CD4-positive, alpha-beta memory T cell (primary cell): ENCODE results near the gene MBTD1. TPM values are rescaled to one million over a fixed set of nuclear protein-coding genes. Genes with fewer than 3 reads are reported as not detected.
A peak's percentile ranks its signal among the peaks of the same experiment; 100 is the strongest.
"Not testable (repeated sequence)": the region's sequence is repeated elsewhere in the genome, so short reads cannot be mapped to it uniquely, and the experiment has no call there.

Source experiments
- CTCF ChIA-PET: fragments of 350-600 bp; sonication (Branson Sonifier 250); formaldehyde crosslinking; loops from one replicate; lab custom pipeline; 2021; ENCODE audit warnings: inconsistent platforms; ENCODE audit not compliant: partially characterized antibody; lab: Charles Lee
- POLR2A ChIA-PET: fragments of 350-600 bp; sonication (Branson Sonifier 250); formaldehyde crosslinking; loops from one replicate; lab custom pipeline; 2021; ENCODE audit not compliant: partially characterized antibody; lab: Charles Lee
- DNase-seq, 5 donors: peaks; one replicate each; pipeline versions ENCODE4 v3.0.0 to v3.0.0-alpha.2; 2020 to 2022; ENCODE audit warnings: mixed read lengths in 1 of 5
- H3K27ac ChIP-seq: one replicate; pipeline ENCODE4 v1.7.0; 2013; ENCODE audit warnings: low read depth, low read length
- H3K27me3 ChIP-seq: 2 replicates; pipeline ENCODE4 v1.7.0; 2013; ENCODE audit warnings: mild to moderate bottlenecking, low read length, moderate library complexity; ENCODE audit not compliant: insufficient read depth
- H3K36me3 ChIP-seq: 2 replicates; pipeline ENCODE4 v1.7.0; 2013; ENCODE audit warnings: mild to moderate bottlenecking, low read length, moderate library complexity; ENCODE audit not compliant: insufficient read depth
- H3K4me1 ChIP-seq: 2 replicates; pipeline ENCODE4 v1.7.0; 2013; ENCODE audit warnings: mild to moderate bottlenecking, low read length, moderate library complexity; ENCODE audit not compliant: insufficient read depth
- H3K4me3 ChIP-seq, 2 donors: one replicate each; pipeline ENCODE4 v1.7.0; 2013; ENCODE audit warnings: low read length in 2 of 2, mild to moderate bottlenecking in 1 of 2
- H3K9me3 ChIP-seq, 2 donors: one replicate each; pipeline ENCODE4 v1.7.0; 2013; ENCODE audit warnings: low read length in 2 of 2, control low read depth in 1 of 2; ENCODE audit not compliant: control insufficient read depth in 1 of 2
- H3K27ac Mint-ChIP-seq, 7 donors: one replicate each; pipeline ENCODE4 v1.8.0; 2020 to 2021; ENCODE audit warnings: mixed read lengths in 7 of 7, mild to moderate bottlenecking in 6 of 7, inconsistent platforms in 3 of 7, moderate library complexity in 3 of 7
- H3K27me3 Mint-ChIP-seq, 2 donors: one replicate each; pipeline ENCODE4 v1.8.0; 2020 to 2021; ENCODE audit warnings: mixed read lengths in 2 of 2
- H3K36me3 Mint-ChIP-seq, 2 donors: one replicate each; pipeline ENCODE4 v1.8.0; 2020 to 2021; ENCODE audit warnings: mixed read lengths in 2 of 2, inconsistent platforms in 1 of 2, mild to moderate bottlenecking in 1 of 2
- H3K4me1 Mint-ChIP-seq, 4 donors: one replicate each; pipeline ENCODE4 v1.8.0; 2020 to 2021; ENCODE audit warnings: mixed read lengths in 4 of 4, mild to moderate bottlenecking in 1 of 4
- H3K4me3 Mint-ChIP-seq, 8 donors: one replicate each; pipeline ENCODE4 v1.8.0; 2020 to 2021; ENCODE audit warnings: mixed read lengths in 8 of 8, mild to moderate bottlenecking in 7 of 8, moderate library complexity in 6 of 8, inconsistent platforms in 3 of 8
- H3K9me3 Mint-ChIP-seq, 8 donors: one replicate each; pipeline ENCODE4 v1.8.0; 2020 to 2021; ENCODE audit warnings: mixed read lengths in 8 of 8, mild to moderate bottlenecking in 5 of 8, inconsistent platforms in 3 of 8, moderate library complexity in 1 of 8
- intact Hi-C: fragments of 100-400 bp; cut with micrococcal nuclease; formaldehyde crosslinking; loops from one replicate; pipeline ENCODE4 v1.15.1; 2023
- polyA plus RNA-seq, 2 donors: library from polyadenylated mRNA; unstranded; fragments of 300-500 nt; fragmentation: Illumina TruSeq; gene quantifications; one replicate each; pipeline ENCODE4 v1.2.3, GENCODE V29; 2021
- total RNA-seq, 2 experiments: library from RNA; stranded (reverse); gene quantifications; one replicate each; pipeline ENCODE4 v1.2.3, GENCODE V29; 2021

Gene MBTD1
- total and polyA plus RNA-seq, 4 experiments from 2014 or later = 3.6 to 30.0 (median 17.4) TPM

GRCh38 chr17:51287412-51287811, 27.6 kb upstream of the MBTD1 start:
- no peaks in the 10 kb centered on the region for H3K27me3 ChIP-seq
- Mint-ChIP-seq H3K4me1 (peaks cover 3 to 8% (median 6%) of the 10 kb centered on the region in 4 donors), H3K4me3 (no peak overlapping the region), H3K9me3 (no peaks in the 10 kb centered on the region), H3K27ac (peak overlapping the region in 3 of 7 donors; percentile 11 to 60 (median 13)), H3K27me3 (no peaks in the 10 kb centered on the region), H3K36me3 (peaks cover 61 to 87% of the 10 kb centered on the region in 2 donors)
- CTCF ChIA-PET = no interaction called here
- no peak for DNase-seq
- H3K36me3 ChIP-seq = peaks cover 64% of the 10 kb centered on the region
- H3K27ac ChIP-seq = no peak overlapping the region
- POLR2A ChIA-PET = no interaction called here
- H3K9me3 ChIP-seq = no peaks in the 10 kb centered on the region
- no peak overlapping the region for H3K4me3 ChIP-seq
- no peaks in the 10 kb centered on the region for H3K4me1 ChIP-seq
- intact Hi-C loops = no loop called here

DNA sequence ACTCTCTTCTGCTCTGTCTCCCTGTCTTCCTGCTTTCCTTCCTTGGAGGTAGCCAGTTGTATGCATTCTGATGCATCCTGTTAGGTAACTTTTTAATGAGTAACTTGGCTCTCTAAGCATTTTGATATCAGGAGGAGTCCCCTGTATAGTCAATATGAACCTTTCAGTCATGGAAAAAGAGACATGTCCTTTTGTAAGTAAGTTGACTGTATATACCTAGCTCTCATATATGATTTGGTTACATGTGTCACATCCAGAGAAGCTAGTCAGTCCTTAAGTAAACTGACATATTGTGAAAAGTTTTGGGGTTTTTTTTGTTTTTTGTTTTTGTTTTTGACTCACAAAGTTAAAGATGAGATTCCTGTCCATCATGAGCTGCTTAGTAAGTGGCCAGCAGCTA, 19.3 kb upstream of the MBTD1 start:
- Mint-ChIP-seq H3K27ac (peak overlapping the region in 1 of 7 donors; percentile 37), H3K4me3 (no peak overlapping the region), H3K27me3 (no peaks in the 10 kb centered on the region), H3K9me3 (no peaks in the 10 kb centered on the region), H3K4me1 (peaks cover under 1 to 8% (median 3%) of the 10 kb centered on the region in 4 donors), H3K36me3 (peaks cover 62 to 82% of the 10 kb centered on the region in 2 donors)
- no peak overlapping the region for H3K27ac ChIP-seq
- H3K27me3 ChIP-seq = no peaks in the 10 kb centered on the region
- H3K4me1 ChIP-seq = no peaks in the 10 kb centered on the region
- ChIA-PET CTCF (no interaction called here), POLR2A (no interaction called here)
- peaks cover 48% of the 10 kb centered on the region for H3K36me3 ChIP-seq
- intact Hi-C loops = no loop called here
- H3K9me3 ChIP-seq = no peaks in the 10 kb centered on the region
- DNase-seq = no peak
- no peak overlapping the region for H3K4me3 ChIP-seq

- Mint-ChIP-seq H3K4me1 (peaks cover 16 to 32% (median 26%) of the 10 kb centered on the region in 4 donors), H3K27me3 (no peaks in the 10 kb centered on the region), H3K9me3 (no peaks in the 10 kb centered on the region), H3K27ac (no peak overlapping the region), H3K36me3 (peaks cover 66 to 84% of the 10 kb centered on the region in 2 donors), H3K4me3 (no peak overlapping the region)
- Histone ChIP-seq H3K36me3 (peaks cover 59% of the 10 kb centered on the region), H3K4me1 (peaks cover 5% of the 10 kb centered on the region), H3K27ac (no peak overlapping the region), H3K9me3 (no peaks in the 10 kb centered on the region), H3K4me3 (no peak overlapping the region), H3K27me3 (no peaks in the 10 kb centered on the region)
- intact Hi-C loops = no loop called here
- ChIA-PET CTCF (no interaction called here), POLR2A (no interaction called here)
- no peak for DNase-seq
These were observed 15.5 kb upstream of the MBTD1 start for GRCh38 chr17:51275381-51275780.

- DNase-seq = no peak
- ChIA-PET POLR2A (no interaction called here), CTCF (interaction anchor here (1.1 kb wide), 1 partner anchor 9 kb away, joined by 3 read pairs; no protein-coding TSS in a partner anchor)
- peaks cover 68 to 79% of the 10 kb centered on the region in 2 donors for H3K36me3 Mint-ChIP-seq
- intact Hi-C loops = no loop called here
- H3K9me3 Mint-ChIP-seq = peaks cover 0 to 3% (median 0%) of the 10 kb centered on the region in 8 donors
- no peak overlapping the region for H3K4me3 Mint-ChIP-seq
- Histone ChIP-seq H3K27ac (no peak overlapping the region), H3K4me1 (peaks cover 8% of the 10 kb centered on the region), H3K27me3 (no peaks in the 10 kb centered on the region), H3K36me3 (peaks cover 65% of the 10 kb centered on the region), H3K4me3 (no peak overlapping the region), H3K9me3 (no peaks in the 10 kb centered on the region)
- no peaks in the 10 kb centered on the region for H3K27me3 Mint-ChIP-seq
- H3K4me1 Mint-ChIP-seq = peaks cover 22 to 42% (median 31%) of the 10 kb centered on the region in 4 donors
- H3K27ac Mint-ChIP-seq = peak overlapping the region in 1 of 7 donors; percentile 2
These were observed 13.0 kb upstream of the MBTD1 start for GRCh38 chr17:51272812-51273211.

DNA sequence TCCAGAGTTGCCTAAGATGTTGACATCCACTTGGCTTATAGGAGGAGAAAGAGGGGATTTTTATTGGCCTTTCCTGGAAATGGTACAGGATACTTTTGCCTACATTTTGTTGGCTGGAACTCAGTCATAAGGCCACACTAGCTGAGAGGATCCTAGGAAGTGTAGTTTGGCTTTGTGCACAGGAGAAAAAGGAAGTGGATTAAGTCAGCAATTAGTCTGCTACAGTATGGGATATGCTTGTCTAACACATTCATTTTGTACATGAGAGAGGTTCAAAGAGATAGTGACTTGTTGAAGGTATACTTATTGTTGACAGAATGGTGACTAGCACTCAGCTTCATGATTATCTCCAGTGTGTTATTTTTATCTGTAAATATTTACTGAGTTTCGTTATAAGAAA, 10.8 kb upstream of the MBTD1 start:
- H3K36me3 Mint-ChIP-seq = peaks cover 66 to 77% of the 10 kb centered on the region in 2 donors
- Histone ChIP-seq H3K9me3 (no peaks in the 10 kb centered on the region), H3K4me3 (no peak overlapping the region), H3K36me3 (peaks cover 68% of the 10 kb centered on the region), H3K27ac (no peak overlapping the region), H3K4me1 (peaks cover 8% of the 10 kb centered on the region), H3K27me3 (no peaks in the 10 kb centered on the region)
- CTCF ChIA-PET = interaction anchor here (1.3 kb wide), 1 partner anchor 11 kb away, joined by 3 read pairs; no protein-coding TSS in a partner anchor
- intact Hi-C loops = no loop called here
- POLR2A ChIA-PET = no interaction called here
- no peak overlapping the region for H3K4me3 Mint-ChIP-seq
- H3K27ac Mint-ChIP-seq = peak overlapping the region in 2 of 7 donors; percentile 19 to 83
- no peaks in the 10 kb centered on the region for H3K27me3 Mint-ChIP-seq
- DNase-seq = no peak
- H3K9me3 Mint-ChIP-seq = peaks cover 0 to 3% (median 0%) of the 10 kb centered on the region in 8 donors
- H3K4me1 Mint-ChIP-seq = peaks cover 27 to 56% (median 36%) of the 10 kb centered on the region in 4 donors

GRCh38 chr17:51269991-51270390, 10.1 kb upstream of the MBTD1 start:
- Histone ChIP-seq H3K4me3 (no peak overlapping the region), H3K36me3 (peaks cover 65% of the 10 kb centered on the region), H3K27me3 (no peaks in the 10 kb centered on the region), H3K4me1 (peaks cover 8% of the 10 kb centered on the region), H3K9me3 (no peaks in the 10 kb centered on the region), H3K27ac (no peak overlapping the region)
- POLR2A ChIA-PET = interaction anchor here (0.6 to 1.4 kb wide), 2 partner anchors 9 to 19 kb away, joined by 3 to 4 read pairs; partner anchors contain the start of gene UTP18
- H3K4me3 Mint-ChIP-seq = no peak overlapping the region
- peak overlapping the region in 1 of 7 donors; percentile 19 for H3K27ac Mint-ChIP-seq
- no peak for DNase-seq
- peaks cover 0 to 3% (median 0%) of the 10 kb centered on the region in 8 donors for H3K9me3 Mint-ChIP-seq
- no peaks in the 10 kb centered on the region for H3K27me3 Mint-ChIP-seq
- intact Hi-C loops = no loop called here
- CTCF ChIA-PET = no interaction called here
- peaks cover 65 to 74% of the 10 kb centered on the region in 2 donors for H3K36me3 Mint-ChIP-seq
- H3K4me1 Mint-ChIP-seq = peaks cover 28 to 57% (median 37%) of the 10 kb centered on the region in 4 donors

- Histone ChIP-seq H3K4me1 (peaks cover 34% of the 10 kb centered on the region), H3K36me3 (peaks cover 52% of the 10 kb centered on the region)
- POLR2A ChIA-PET, H3K27me3 ChIP-seq, H3K27ac ChIP-seq, DNase-seq, CTCF ChIA-PET, H3K27me3 Mint-ChIP-seq, H3K4me3 ChIP-seq, H3K9me3 ChIP-seq, H3K9me3 Mint-ChIP-seq: not testable (repeated sequence)
- Mint-ChIP-seq H3K27ac (peak overlapping the region in 1 of 7 donors; percentile 37), H3K4me1 (peaks cover 28 to 54% (median 42%) of the 10 kb centered on the region in 4 donors), H3K4me3 (peak overlapping the region in 1 of 8 donors; percentile 7), H3K36me3 (peaks cover 37 to 62% of the 10 kb centered on the region in 2 donors)
- intact Hi-C loops = loop anchor here (5.0 kb wide), 1 partner anchor 482 kb away; no protein-coding TSS in a partner anchor
These were observed 4.6 kb upstream of the MBTD1 start for GRCh38 chr17:51264466-51264865.
